ENCODE results near the gene ANGPTL8. TPM values are rescaled to one million over a fixed set of nuclear protein-coding genes. Genes with fewer than 3 reads are reported as not detected.

The ANGPTL8 gene
- total RNA-seq, 1 donor from 2014 or later = not detected

DNA sequence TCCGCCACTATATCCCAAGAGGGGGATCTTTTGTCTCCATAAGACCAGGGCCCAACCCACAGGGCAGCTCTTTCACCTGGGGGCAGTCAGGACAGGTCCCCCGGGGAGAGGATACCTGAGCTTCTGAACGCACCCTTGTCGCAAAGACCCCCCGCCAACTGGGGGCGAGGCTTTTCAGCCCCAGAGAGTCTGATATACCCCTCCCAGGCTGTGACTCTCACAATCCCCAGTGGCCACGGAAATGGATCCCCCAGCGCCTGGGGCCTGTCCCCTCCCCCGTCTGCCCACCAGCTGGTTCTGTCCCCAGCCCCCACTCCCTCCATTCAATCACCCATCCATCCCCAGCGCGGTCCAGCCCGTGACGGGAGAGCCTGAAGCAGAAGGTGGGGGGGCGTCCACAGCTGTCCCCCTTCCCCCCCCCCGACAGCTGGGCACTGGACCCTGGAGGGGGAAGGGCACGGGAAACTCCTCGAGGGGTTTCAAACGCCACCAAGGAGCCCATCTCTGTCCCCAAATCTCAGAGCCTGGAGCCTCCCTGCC lies 22.1 kb downstream of the ANGPTL8 start:
- DNase-seq (ENCODE audit: low read depth) = no peak
- TF ChIP-seq, protein P1, sequence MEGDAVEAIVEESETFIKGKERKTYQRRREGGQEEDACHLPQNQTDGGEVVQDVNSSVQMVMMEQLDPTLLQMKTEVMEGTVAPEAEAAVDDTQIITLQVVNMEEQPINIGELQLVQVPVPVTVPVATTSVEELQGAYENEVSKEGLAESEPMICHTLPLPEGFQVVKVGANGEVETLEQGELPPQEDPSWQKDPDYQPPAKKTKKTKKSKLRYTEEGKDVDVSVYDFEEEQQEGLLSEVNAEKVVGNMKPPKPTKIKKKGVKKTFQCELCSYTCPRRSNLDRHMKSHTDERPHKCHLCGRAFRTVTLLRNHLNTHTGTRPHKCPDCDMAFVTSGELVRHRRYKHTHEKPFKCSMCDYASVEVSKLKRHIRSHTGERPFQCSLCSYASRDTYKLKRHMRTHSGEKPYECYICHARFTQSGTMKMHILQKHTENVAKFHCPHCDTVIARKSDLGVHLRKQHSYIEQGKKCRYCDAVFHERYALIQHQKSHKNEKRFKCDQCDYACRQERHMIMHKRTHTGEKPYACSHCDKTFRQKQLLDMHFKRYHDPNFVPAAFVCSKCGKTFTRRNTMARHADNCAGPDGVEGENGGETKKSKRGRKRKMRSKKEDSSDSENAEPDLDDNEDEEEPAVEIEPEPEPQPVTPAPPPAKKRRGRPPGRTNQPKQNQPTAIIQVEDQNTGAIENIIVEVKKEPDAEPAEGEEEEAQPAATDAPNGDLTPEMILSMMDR (conservative IDR thresholded peaks at IDR 0.05; ENCODE audit: low read depth, low read length) = no peak
- peak overlapping the region; percentile 81 for H3K4me3 ChIP-seq (ENCODE audit: low read depth, low read length)

DNA sequence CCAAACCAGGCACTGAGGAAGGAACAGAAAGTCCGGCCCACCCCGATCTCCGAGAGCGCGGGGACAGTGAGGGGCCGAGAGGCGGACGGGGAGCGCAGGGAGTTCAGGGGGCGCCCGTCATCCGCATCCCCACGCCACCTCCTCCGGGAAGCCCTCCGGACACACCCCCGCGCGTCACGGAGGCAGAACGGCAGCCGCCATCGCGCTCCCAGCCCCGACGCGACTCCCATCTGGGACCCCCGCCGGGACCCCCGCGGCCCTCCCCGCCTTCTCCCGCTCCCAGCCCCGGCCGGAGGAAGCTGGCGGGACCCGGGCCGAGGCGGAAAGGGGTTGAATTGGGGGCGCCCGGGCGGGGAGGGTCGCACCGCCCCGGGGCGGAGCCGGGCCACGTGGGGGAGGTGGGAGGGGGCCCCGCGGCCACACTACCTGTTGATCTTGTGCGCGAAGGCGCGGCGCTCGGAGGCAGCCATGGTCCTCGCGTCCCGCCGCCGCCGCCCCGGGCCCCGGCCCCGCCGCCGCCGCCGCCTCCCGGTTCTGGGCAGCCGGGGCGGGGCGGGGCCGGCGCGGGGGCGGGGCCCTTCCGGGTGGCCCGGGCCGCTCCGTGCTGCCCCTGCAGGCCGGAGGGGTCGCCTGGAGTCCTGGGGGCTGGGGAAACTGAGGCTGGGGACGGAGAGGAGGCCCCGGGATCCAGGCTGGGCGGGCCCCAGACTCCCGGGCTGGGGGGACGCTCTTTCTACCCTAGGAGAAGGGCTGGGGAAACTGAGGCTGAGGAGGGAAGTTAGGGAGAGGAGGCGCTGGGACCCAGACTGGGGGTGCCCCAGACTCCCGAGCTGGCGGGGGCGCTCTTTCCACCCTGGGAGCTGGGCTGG lies 22.8 kb downstream of the ANGPTL8 start, which contains the start of gene DOCK6:
Gene DOCK6 (minus strand): TSS at position 554 of the 869 bp plus-strand sequence. CDS start 84 bp downstream, at position 470.
- DNase-seq (ENCODE audit: low read depth) = no peak
- TF ChIP-seq, protein P1 (conservative IDR thresholded peaks at IDR 0.05; ENCODE audit: low read depth, low read length) = peak; percentile 41
- peak within 1 kb of the TSS; percentile 81 for H3K4me3 ChIP-seq (ENCODE audit: low read depth, low read length)

DNA sequence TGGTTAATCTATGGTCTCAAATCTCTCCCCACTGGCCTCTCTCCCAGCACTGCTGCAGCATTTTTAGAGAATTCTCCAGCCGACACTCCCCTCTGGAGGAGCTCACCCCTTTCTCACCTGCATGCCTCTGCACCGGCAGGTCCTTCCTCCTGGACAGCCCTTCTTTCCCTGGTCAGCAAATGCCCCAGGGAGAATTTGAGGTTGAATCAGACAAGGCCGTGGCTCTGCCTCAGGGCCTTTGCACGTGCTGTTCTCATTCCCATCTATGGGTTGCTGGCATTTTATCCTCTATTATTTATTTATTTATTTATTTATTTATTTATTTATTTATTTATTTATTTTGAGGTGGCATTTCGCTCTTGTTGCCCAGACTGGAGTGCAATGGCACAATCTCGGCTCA lies 24.3 kb downstream of the ANGPTL8 start:
- H3K4me3 ChIP-seq (ENCODE audit: low read depth, low read length) = no peak overlapping the region
- no peak for DNase-seq (ENCODE audit: low read depth)
- TF ChIP-seq, protein P1 (conservative IDR thresholded peaks at IDR 0.05; ENCODE audit: low read depth, low read length) = no peak

DNA sequence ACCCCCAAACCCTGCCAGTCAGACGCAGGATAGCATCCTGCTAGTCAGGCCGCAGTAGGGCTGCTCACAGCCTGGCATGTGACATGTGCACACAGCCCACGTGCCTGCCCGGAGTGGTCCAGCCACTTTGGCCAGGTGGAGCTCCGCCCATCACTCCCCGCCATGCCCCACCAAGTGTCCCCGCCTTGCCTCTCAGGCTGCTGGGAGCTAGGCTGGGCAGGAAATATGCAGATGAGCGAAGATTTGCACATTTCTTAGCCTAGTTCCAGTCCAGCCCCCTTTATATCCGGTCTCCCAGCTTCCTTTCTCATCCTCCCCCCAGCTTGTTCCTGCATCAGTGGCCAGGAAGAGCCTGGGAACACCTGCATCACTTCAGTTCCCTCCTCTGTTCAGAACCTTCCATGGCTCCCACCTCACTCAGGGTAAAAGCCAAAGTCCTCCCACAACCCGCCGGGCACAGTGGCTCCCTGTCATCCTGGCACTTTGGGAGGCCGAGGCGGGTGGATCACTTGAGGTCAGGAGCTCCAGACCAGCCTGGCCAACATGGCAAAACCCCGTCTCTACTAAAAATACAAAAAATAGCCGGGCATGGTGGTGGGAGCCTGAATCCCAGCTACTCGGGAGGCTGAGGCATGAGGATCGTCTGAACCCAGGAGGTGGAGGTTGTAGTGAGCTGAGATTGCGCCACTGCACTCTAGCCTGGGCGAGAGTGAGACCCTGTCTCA lies 25.2 kb downstream of the ANGPTL8 start:
- H3K4me3 ChIP-seq (ENCODE audit: low read depth, low read length) = no peak overlapping the region
- TF ChIP-seq, protein P1 (conservative IDR thresholded peaks at IDR 0.05; ENCODE audit: low read depth, low read length) = no peak
- no peak for DNase-seq (ENCODE audit: low read depth)

DNA sequence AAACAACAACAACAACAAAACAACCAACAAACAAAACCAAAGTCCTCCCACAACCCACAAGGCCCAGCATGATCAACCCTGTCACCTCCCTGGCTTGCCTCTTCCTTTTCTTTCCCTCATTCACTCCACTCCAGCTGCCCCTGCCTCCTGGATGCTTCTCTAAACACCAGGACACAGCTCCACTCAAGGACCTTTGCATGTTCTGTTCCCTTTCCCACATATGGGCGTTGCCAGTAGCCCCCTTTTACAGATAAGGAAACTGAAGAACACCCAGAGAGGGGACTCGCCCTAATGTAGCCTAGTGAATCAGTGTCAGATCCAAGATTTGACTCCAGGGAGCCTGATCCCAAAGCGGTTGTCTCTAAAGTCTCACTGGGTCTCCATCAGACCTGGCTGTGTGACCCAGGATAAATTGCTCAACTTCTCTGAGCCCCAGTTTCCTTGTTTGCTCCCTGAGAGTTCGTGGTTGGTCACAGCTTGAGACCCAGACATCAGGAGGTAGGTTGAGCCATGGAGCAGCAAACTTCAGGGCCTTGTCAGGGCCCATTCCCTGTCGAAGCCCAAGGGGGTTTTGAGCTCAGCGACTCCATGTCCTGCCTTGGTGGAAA lies 25.9 kb downstream of the ANGPTL8 start:
- TF ChIP-seq, protein P1 (conservative IDR thresholded peaks at IDR 0.05; ENCODE audit: low read depth, low read length) = no peak
- no peak overlapping the region for H3K4me3 ChIP-seq (ENCODE audit: low read depth, low read length)
- no peak for DNase-seq (ENCODE audit: low read depth)

DNA sequence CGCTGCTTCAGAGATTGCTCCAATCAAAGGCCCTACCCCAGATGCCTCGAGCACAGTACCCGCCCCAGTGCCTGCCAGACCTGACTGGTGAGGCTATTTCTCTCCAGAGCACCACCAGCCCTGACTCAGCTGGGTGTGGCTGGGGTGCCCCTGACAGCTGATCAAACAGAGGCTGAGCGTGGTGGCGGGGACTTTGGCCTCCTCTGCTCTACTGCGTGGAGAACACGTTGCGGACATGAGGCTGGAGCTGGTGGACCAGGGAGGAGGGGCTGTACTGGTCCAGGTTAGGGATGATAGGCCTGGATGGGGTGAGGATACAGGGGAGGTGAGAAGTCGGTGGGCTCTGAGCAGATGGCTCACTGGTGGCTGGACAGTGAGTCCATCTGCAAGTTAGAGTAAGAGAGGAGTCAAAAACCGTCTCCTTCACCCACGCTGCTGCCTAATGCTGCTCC lies 26.4 kb downstream of the ANGPTL8 start:
- H3K4me3 ChIP-seq (ENCODE audit: low read depth, low read length) = no peak overlapping the region
- TF ChIP-seq, protein P1 (conservative IDR thresholded peaks at IDR 0.05; ENCODE audit: low read depth, low read length) = no peak

More for the DNA sequence above, 26.4 kb downstream of the ANGPTL8 start:
- DNase-seq (ENCODE audit: low read depth) = no peak
